Psoas muscle (tissue), 8 donors: ENCODE measurements around the gene UGT1A7. TPM values are rescaled to one million over a fixed set of nuclear protein-coding genes. Genes with fewer than 3 reads are reported as not detected.

Experiments used
- ATAC-seq, 4 donors: fragments of 200-7000 bp; cut with Tn5 transposase; one replicate each; pipeline ENCODE4 v1.9.1; 2020; ENCODE audit warnings: moderate library complexity in 3 of 4, mild to moderate bottlenecking in 2 of 4
- DNase-seq, 2 donors: peaks; one replicate each; pipeline ENCODE4 v3.0.0-alpha.2; 2020
- H3K27ac ChIP-seq: fragments of 200-600 bp; one replicate; pipeline ENCODE4 v1.8.0; 2022
- H3K27me3 ChIP-seq, 3 donors: fragments of 200-600 bp in 1 of 3; one replicate each; pipeline versions ENCODE4 v1.6.1 to v1.8.0; 2013 to 2022; ENCODE audit warnings: low read length in 2 of 3, mild to moderate bottlenecking in 2 of 3, moderate library complexity in 1 of 3; ENCODE audit not compliant: insufficient read depth in 3 of 3
- H3K36me3 ChIP-seq, 2 donors: fragments of 200-600 bp in 1 of 2; one replicate each; pipeline versions ENCODE4 v1.6.1 to v1.8.0; 2013 to 2022; ENCODE audit warnings: low read depth in 1 of 2, mild to moderate bottlenecking in 1 of 2, moderate library complexity in 1 of 2; ENCODE audit not compliant: insufficient read depth in 1 of 2
- H3K4me1 ChIP-seq: fragments of 200-600 bp; one replicate; pipeline ENCODE4 v1.8.0; 2022
- H3K4me3 ChIP-seq: fragments of 200-600 bp; one replicate; pipeline ENCODE4 v1.8.0; 2022; ENCODE audit warnings: mild to moderate bottlenecking
- H3K9me3 ChIP-seq: fragments of 200-600 bp; one replicate; pipeline ENCODE4 v1.8.0; 2022
- WGBS, 3 donors: extraction: QIAGEN DNeasy Blood & Tissue Kit; methylation state at CpG; one replicate each; pipeline versions ENCODE4 v1.1.6 to v1.1.7; 2013; 5-methylcytosine and 5-hydroxymethylcytosine counted together
- intact Hi-C, 2 donors: fragments of 100-400 bp; cut with DNase I; formaldehyde crosslinking; loops; one replicate each; pipeline versions ENCODE4 v1.11.0 to v1.14.2; 2022
- polyA plus RNA-seq, 3 donors: library from polyadenylated mRNA; stranded (reverse); fragments of 200-250 nt; gene quantifications; one replicate each; pipeline ENCODE4 v1.2.3, GENCODE V29; 2013
- total RNA-seq, 4 donors: library from RNA; stranded (reverse); fragmentation: NEBNext Ultra II Directional in 2 of 4; extraction: Animal tissue kit (Norgen Biotek cat#: 25700) in 2 of 4; gene quantifications; one replicate each; pipeline versions ENCODE4 v1.2.1 to v1.2.4, GENCODE V29; 2021 to 2023
- TF ChIP-seq, protein P1 (sequence below): fragments of 200-600 bp; IDR thresholded peaks from one replicate; pipeline ENCODE4 v1.8.0; 2022; ENCODE audit warnings: antibody characterized with exemption
- donor health status: healthy with polysubstance abuse.
- donor health status: DM: no; HTN: no; CAD: no; lungs with moderate emphysema.
- donor health status: Bipolar disorder and iron deficiency.
- donor health status: healthy.
- donor health status: DM: yes; HTN: yes; CAD: no.
- donor health status: DM: no; HTN: no; CAD: no.
- donor health status: DM: no; HTN: no; CAD: no.
- donor health status: DM: yes; HTN: yes; CAD: no.

Gene UGT1A7
- total and polyA plus RNA-seq, 7 donors: not detected

DNA sequence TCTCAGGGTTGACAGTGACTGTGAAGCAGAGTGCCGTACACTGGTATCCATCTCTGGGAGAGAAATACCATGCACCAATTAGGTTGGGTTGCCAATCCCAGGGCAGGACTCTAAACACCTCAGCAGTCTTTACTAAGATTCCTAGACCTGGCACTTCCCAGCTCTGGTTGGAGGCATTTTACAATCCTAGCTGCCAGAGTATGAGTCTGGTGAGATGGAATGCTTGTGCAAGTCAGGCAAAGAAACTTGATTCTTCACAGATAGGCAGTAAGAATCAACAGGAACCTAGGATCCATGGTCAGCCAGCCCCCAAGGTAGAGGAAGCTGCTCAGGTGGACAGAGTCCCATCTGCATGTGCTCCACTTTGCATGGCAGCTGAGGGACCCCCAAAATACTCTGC is 25.0 kb downstream of the UGT1A7 start:
- intact Hi-C loops: no loop called here
- H3K4me3 ChIP-seq: no peak overlapping the region
- H3K4me1 ChIP-seq: no peaks in the 10 kb centered on the region
- H3K27ac ChIP-seq: no peak overlapping the region
- WGBS, 3 donors: 0 to 47% (median 13%) methylated on average over 1 of the region's 1 CpG
- H3K9me3 ChIP-seq: peaks cover 2% of the 10 kb centered on the region
- TF ChIP-seq, protein P1, sequence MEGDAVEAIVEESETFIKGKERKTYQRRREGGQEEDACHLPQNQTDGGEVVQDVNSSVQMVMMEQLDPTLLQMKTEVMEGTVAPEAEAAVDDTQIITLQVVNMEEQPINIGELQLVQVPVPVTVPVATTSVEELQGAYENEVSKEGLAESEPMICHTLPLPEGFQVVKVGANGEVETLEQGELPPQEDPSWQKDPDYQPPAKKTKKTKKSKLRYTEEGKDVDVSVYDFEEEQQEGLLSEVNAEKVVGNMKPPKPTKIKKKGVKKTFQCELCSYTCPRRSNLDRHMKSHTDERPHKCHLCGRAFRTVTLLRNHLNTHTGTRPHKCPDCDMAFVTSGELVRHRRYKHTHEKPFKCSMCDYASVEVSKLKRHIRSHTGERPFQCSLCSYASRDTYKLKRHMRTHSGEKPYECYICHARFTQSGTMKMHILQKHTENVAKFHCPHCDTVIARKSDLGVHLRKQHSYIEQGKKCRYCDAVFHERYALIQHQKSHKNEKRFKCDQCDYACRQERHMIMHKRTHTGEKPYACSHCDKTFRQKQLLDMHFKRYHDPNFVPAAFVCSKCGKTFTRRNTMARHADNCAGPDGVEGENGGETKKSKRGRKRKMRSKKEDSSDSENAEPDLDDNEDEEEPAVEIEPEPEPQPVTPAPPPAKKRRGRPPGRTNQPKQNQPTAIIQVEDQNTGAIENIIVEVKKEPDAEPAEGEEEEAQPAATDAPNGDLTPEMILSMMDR: no peak
- no peaks in the 10 kb centered on the region for H3K36me3 ChIP-seq
- ATAC-seq (no peak), DNase-seq (no peak)
- H3K27me3 ChIP-seq: peaks cover 0 to 4% (median 0%) of the 10 kb centered on the region in 3 donors

DNA sequence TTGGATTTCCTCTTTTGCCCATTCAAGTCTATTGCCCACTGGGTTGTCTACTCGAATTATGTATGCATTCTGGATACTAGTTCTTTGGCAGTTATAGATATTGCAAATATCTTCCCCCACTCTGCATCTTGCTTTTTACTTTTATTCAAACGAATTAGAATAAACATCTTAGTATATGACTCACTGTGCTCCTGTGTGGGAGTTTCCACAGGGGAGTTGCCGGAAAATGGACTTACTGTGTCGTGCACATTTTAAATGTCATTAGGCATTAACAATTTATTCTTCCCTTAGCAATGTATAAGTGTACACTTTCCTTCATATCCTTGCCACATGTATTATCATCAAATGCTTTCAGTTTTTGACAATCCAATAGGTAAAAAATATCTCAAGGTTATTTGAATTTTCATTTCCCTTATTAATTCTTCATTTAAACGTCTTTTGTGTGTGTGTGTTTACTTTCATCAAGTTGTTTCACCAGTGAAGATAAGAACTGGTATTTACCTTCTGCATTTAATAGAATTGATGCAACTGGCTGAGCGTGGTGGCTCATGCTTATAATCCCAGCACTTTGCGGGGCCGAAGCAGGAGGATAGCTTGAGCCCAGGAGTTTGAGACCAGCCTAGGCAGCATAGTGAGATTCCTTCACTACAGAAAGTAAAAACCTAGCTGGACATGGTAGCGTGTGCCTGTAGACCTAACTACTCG is 26.4 kb downstream of the UGT1A7 start:
- no peaks in the 10 kb centered on the region for H3K4me1 ChIP-seq
- no peak overlapping the region for H3K27ac ChIP-seq
- H3K9me3 ChIP-seq: peaks cover 2% of the 10 kb centered on the region
- H3K4me3 ChIP-seq: no peak overlapping the region
- intact Hi-C loops: no loop called here
- 77 to 85% (median 80%) methylated on average over 10 of the region's 10 CpGs for WGBS, 3 donors
- DNase-seq (no peak), ATAC-seq (no peak)
- TF ChIP-seq, protein P1: no peak
- no peaks in the 10 kb centered on the region for H3K36me3 ChIP-seq
- peaks cover 0 to 4% (median 0%) of the 10 kb centered on the region in 3 donors for H3K27me3 ChIP-seq

DNA sequence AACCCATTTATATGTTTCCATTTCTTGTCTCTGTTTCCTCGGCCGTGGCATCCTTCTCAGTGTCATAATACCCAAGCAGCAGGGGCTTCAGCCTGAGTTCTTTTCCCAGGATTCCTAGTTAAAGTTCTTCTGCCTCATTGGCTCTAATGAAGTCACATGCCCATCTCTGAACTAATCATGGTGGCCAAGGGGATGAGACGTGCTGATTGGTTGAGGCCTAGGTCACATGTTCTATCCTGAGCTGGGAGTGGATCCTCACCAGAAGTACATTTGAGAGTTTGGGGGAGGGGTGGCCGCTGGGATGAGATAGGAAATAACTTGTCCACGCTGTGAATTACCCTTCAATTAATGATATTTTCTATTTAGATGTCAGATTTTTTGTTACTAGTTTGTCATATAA is 27.2 kb downstream of the UGT1A7 start:
- H3K4me1 ChIP-seq: no peaks in the 10 kb centered on the region
- intact Hi-C loops: no loop called here
- H3K4me3 ChIP-seq: no peak overlapping the region
- DNase-seq (no peak), ATAC-seq (no peak)
- H3K27me3 ChIP-seq: peaks cover 0 to 4% (median 0%) of the 10 kb centered on the region in 3 donors
- no peak overlapping the region for H3K27ac ChIP-seq
- TF ChIP-seq, protein P1: no peak
- H3K9me3 ChIP-seq: peaks cover under 1% of the 10 kb centered on the region
- WGBS, 3 donors: 84 to 91% (median 86%) methylated on average over 5 of the region's 5 CpGs
- H3K36me3 ChIP-seq: no peaks in the 10 kb centered on the region

DNA sequence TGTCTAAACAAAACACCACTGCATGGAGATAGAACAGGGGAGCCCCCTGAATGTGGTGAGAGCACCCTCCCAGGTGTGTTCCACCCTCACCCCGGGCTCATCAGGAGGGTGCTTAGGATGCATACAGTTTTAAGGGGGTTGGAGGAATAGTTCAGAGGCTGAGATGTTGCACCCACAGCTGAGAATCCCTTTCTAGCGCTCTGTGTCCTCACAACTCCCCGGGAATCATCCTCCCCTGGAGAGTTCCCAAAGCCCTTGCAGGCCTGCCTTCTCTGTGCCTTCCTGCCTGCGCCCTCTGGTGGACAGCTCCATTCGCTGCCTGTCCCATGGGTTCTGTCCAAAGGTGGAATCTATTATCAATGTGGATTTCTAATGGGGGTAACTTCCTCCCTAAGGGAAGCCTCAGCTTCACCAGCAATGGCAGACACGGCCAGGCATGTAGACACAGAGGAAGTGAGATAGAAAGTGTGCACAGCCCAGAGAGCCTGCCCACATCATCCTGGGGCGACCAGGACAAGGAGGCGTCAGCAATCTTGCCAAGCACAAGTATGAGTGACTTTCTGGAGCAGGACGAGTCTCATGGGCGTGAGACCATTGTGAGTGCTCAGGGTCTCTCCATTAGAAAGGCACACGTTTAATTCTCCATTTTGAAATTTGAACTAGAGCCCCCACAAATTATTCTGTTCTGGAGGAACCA is 29.8 kb downstream of the UGT1A7 start:
- no peak overlapping the region for H3K27ac ChIP-seq
- no peak overlapping the region for H3K4me3 ChIP-seq
- H3K9me3 ChIP-seq: no peaks in the 10 kb centered on the region
- H3K36me3 ChIP-seq: no peaks in the 10 kb centered on the region
- no peaks in the 10 kb centered on the region for H3K4me1 ChIP-seq
- intact Hi-C loops: no loop called here
- TF ChIP-seq, protein P1: peak; percentile 48
- 32 to 37% (median 32%) methylated on average over 11 of the region's 11 CpGs for WGBS, 3 donors
- ATAC-seq (peak in 1 of 4 donors; percentile 76), DNase-seq (peak; percentile 59 to 75)
- H3K27me3 ChIP-seq: no peaks in the 10 kb centered on the region
